GM23248 (cell line): ENCODE measurements around the gene SSR1. TPM values are rescaled to one million over a fixed set of nuclear protein-coding genes. Genes with fewer than 3 reads are reported as not detected.

ENCODE experiments used
- DNase-seq: peaks from one replicate; pipeline ENCODE4 v3.0.0-alpha.2; 2015
- H2AFZ ChIP-seq: fragments of 200-600 bp; sonication (generic); 2 replicates; pipeline ENCODE4 v1.6.1; 2016; ENCODE audit warnings: antibody characterized with exemption
- H3F3A ChIP-seq: fragments of 200-600 bp; sonication (generic); 2 replicates; pipeline ENCODE4 v1.6.1; 2016; ENCODE audit warnings: mild to moderate bottlenecking, antibody characterized with exemption, mixed run types; ENCODE audit not compliant: insufficient read depth
- H3K27ac ChIP-seq: fragments of 200-600 bp; sonication (generic); 2 replicates; pipeline ENCODE4 v1.5.1; 2016; ENCODE audit warnings: mild to moderate bottlenecking
- H3K27me3 ChIP-seq: fragments of 200-600 bp; sonication (generic); replicated peaks from 2 replicates; pipeline ENCODE4 v1.6.1; 2016; ENCODE audit warnings: mild to moderate bottlenecking; ENCODE audit not compliant: insufficient read depth
- H3K36me3 ChIP-seq: fragments of 200-600 bp; sonication (generic); 2 replicates; pipeline ENCODE4 v1.6.1; 2016; ENCODE audit warnings: low read depth, mild to moderate bottlenecking
- H3K4me1 ChIP-seq: fragments of 200-600 bp; sonication (generic); 2 replicates; pipeline ENCODE4 v1.6.1; 2016; ENCODE audit warnings: mild to moderate bottlenecking; ENCODE audit not compliant: insufficient read depth
- H3K4me2 ChIP-seq: fragments of 200-600 bp; sonication (generic); one replicate; pipeline ENCODE4 v1.6.1; 2016; ENCODE audit warnings: mild to moderate bottlenecking; ENCODE audit not compliant: unreplicated experiment
- H3K4me3 ChIP-seq: fragments of 200-600 bp; sonication (generic); 2 replicates; pipeline ENCODE4 v1.5.1; 2016; ENCODE audit warnings: mild to moderate bottlenecking
- H3K79me2 ChIP-seq: fragments of 200-600 bp; sonication (generic); 2 replicates; pipeline ENCODE4 v1.6.1; 2016; ENCODE audit warnings: mild to moderate bottlenecking; ENCODE audit not compliant: insufficient read depth
- H3K9ac ChIP-seq: fragments of 200-600 bp; sonication (generic); 2 replicates; pipeline ENCODE4 v1.6.1; 2016; ENCODE audit warnings: mild to moderate bottlenecking
- H3K9me2 ChIP-seq: fragments of 200-600 bp; sonication (generic); 2 replicates; pipeline ENCODE4 v1.6.1; 2016; ENCODE audit warnings: mixed run types, mild to moderate bottlenecking, moderate library complexity; ENCODE audit not compliant: insufficient read depth
- H3K9me3 ChIP-seq: fragments of 200-600 bp; sonication (generic); one replicate; pipeline ENCODE4 v1.6.1; 2017; ENCODE audit warnings: low read depth
- H4K20me1 ChIP-seq: fragments of 200-600 bp; sonication (generic); 2 replicates; pipeline ENCODE4 v1.6.0; 2016; ENCODE audit not compliant: insufficient read depth
- EZH2 ChIP-seq: fragments of 200-600 bp; sonication (generic); IDR thresholded peaks from 2 replicates; pipeline ENCODE4 v1.6.1; 2018; ENCODE audit warnings: antibody characterized with exemption, mild to moderate bottlenecking; ENCODE audit not compliant: insufficient read depth, poor library complexity, severe bottlenecking
- EZH2phosphoT487 ChIP-seq: fragments of 200-600 bp; sonication (generic); IDR thresholded peaks from 2 replicates; pipeline ENCODE4 v1.6.1; 2018; ENCODE audit warnings: antibody characterized with exemption, moderate library complexity, mild to moderate bottlenecking, low read depth; ENCODE audit not compliant: insufficient read depth
- WGBS, 2 experiments: methylation state at CpG; one replicate each; pipeline ENCODE4 v1.1.6; 2015 to 2017; ENCODE audit warnings: low lambda C conversion rate in 2 of 2, low coverage in 1 of 2; ENCODE audit errors: missing lambda C conversion rate in 2 of 2; 5-methylcytosine and 5-hydroxymethylcytosine counted together
- in situ Hi-C: fragments of 300-500 bp; cut with MboI; formaldehyde crosslinking; loops from 2 replicates; pipeline ENCODE4 v1.15.0; 2020
- polyA plus RNA-seq: library from polyadenylated mRNA; unstranded; fragments of >200 nt; fragmentation: Nextera tagmentation; extraction: Ambion mirVana; gene quantifications from 2 replicates; pipeline ENCODE4 v1.2.1, GENCODE V29; 2016
- total RNA-seq: library from RNA; depleted of rRNA; stranded (reverse); fragments of >200 nt; shearing (Covaris generic); gene quantifications from 2 replicates; pipeline ENCODE4 v1.2.3, GENCODE V29; 2014

SSR1 gene
- total and polyA plus RNA-seq, 2 experiments from 2014 or later = 180 to 241 TPM

- TF ChIP-seq EZH2phosphoT487 (no peak), EZH2 (no peak)
- in situ Hi-C loops = no loop called here
- Histone ChIP-seq H3K4me1 (no peaks in the 10 kb centered on the region), H2AFZ (no peak overlapping the region), H4K20me1 (no peaks in the 10 kb centered on the region), H3K9me3 (no peaks in the 10 kb centered on the region), H3K9me2 (no peaks in the 10 kb centered on the region), H3K27me3 (no peaks in the 10 kb centered on the region), H3F3A (no peaks in the 10 kb centered on the region), H3K79me2 (peaks cover 56% of the 10 kb centered on the region), H3K36me3 (peaks cover 9% of the 10 kb centered on the region; the same call in 1 of the 2 replicates), H3K27ac (no peak overlapping the region), H3K9ac (no peak overlapping the region), H3K4me2 (no peak overlapping the region), H3K4me3 (no peak overlapping the region)
- peak; percentile 15 for DNase-seq
- WGBS, 2 experiments = 94 to 98% methylated on average over 2 of the region's 2 CpGs
These were observed 80.6 kb downstream of the SSR1 start for GRCh38 chr6:7232351-7232750.

- TF ChIP-seq EZH2 (no peak), EZH2phosphoT487 (no peak)
- no peaks in the 10 kb centered on the region for H3K4me1 ChIP-seq
- no peak overlapping the region for H3K27ac ChIP-seq
- peaks cover 43% of the 10 kb centered on the region for H3K79me2 ChIP-seq
- H3F3A ChIP-seq = no peaks in the 10 kb centered on the region
- H3K4me3 ChIP-seq = no peak overlapping the region
- H3K36me3 ChIP-seq = peaks cover 9% of the 10 kb centered on the region; the same call in 1 of the 2 replicates
- H3K4me2 ChIP-seq = no peak overlapping the region
- no peaks in the 10 kb centered on the region for H3K9me3 ChIP-seq
- no peaks in the 10 kb centered on the region for H3K9me2 ChIP-seq
- in situ Hi-C loops = no loop called here
- H2AFZ ChIP-seq = no peak overlapping the region
- 95% methylated on average over 22 to 37 of the region's 37 CpGs for WGBS, 2 experiments
- H4K20me1 ChIP-seq = no peaks in the 10 kb centered on the region
- no peaks in the 10 kb centered on the region for H3K27me3 ChIP-seq
- no peak overlapping the region for H3K9ac ChIP-seq
- no peak for DNase-seq
These were observed 81.9 kb downstream of the SSR1 start for GRCh38 chr6:7230956-7231713.

GRCh38 chr6:7230327-7230691 lies 82.7 kb downstream of the SSR1 start:
- Histone ChIP-seq H3K4me2 (no peak overlapping the region), H3K9ac (no peak overlapping the region), H3K79me2 (peaks cover 36% of the 10 kb centered on the region), H4K20me1 (no peaks in the 10 kb centered on the region), H3F3A (no peaks in the 10 kb centered on the region), H3K9me3 (no peaks in the 10 kb centered on the region), H2AFZ (no peak overlapping the region), H3K4me1 (no peaks in the 10 kb centered on the region), H3K27ac (no peak overlapping the region), H3K36me3 (peaks cover 11% of the 10 kb centered on the region; the same call in 1 of the 2 replicates), H3K9me2 (no peaks in the 10 kb centered on the region), H3K4me3 (no peak overlapping the region), H3K27me3 (no peaks in the 10 kb centered on the region)
- in situ Hi-C loops = no loop called here
- DNase-seq = no peak
- 98 to 99% methylated on average over 39 of the region's 39 CpGs for WGBS, 2 experiments
- TF ChIP-seq EZH2phosphoT487 = no peak

- H3K27me3 ChIP-seq = no peaks in the 10 kb centered on the region
- DNase-seq = no peak
- no peaks in the 10 kb centered on the region for H3F3A ChIP-seq
- H4K20me1 ChIP-seq = no peaks in the 10 kb centered on the region
- WGBS, 2 experiments = 95% methylated on average over 47 to 62 of the region's 62 CpGs
- no peak overlapping the region for H3K4me3 ChIP-seq
- peaks cover 15% of the 10 kb centered on the region; the same call in 1 of the 2 replicates for H3K36me3 ChIP-seq
- no peak overlapping the region for H3K9ac ChIP-seq
- no peak overlapping the region for H3K4me2 ChIP-seq
- no peak overlapping the region for H2AFZ ChIP-seq
- peaks cover 29% of the 10 kb centered on the region for H3K79me2 ChIP-seq
- in situ Hi-C loops = no loop called here
- H3K4me1 ChIP-seq = no peaks in the 10 kb centered on the region
- no peaks in the 10 kb centered on the region for H3K9me3 ChIP-seq
- H3K9me2 ChIP-seq = no peaks in the 10 kb centered on the region
- H3K27ac ChIP-seq = no peak overlapping the region
- TF ChIP-seq EZH2phosphoT487 = no peak
- no peak for TF ChIP-seq EZH2
These were observed 83.3 kb downstream of the SSR1 start for GRCh38 chr6:7229376-7230326.
